Omental fat pad (tissue), 4 donors: ENCODE measurements around the gene CARNS1. TPM values are rescaled to one million over a fixed set of nuclear protein-coding genes. Genes with fewer than 3 reads are reported as not detected.

Experiments
- ATAC-seq: fragments of 150-250 bp; one replicate; pipeline ENCODE4 v1.9.1; 2016; ENCODE audit warnings: mild to moderate bottlenecking, moderate library complexity; ENCODE audit not compliant: low FRiP score
- DNase-seq: peaks from one replicate; pipeline ENCODE4 v3.0.0-alpha.2; 2019; ENCODE audit warnings: low spot score
- total RNA-seq, 4 donors: library from RNA; depleted of rRNA; stranded (reverse); fragments of >200 nt; gene quantifications; one replicate each; pipeline ENCODE4 v1.1.0, GENCODE V29; 2016
- TF ChIP-seq, protein P1 (sequence below), 3 donors: fragments of 450-650 bp; IDR thresholded peaks; one replicate each; pipeline ENCODE4 v1.5.1; 2016 to 2017; ENCODE audit warnings: antibody characterized with exemption in 3 of 3, mild to moderate bottlenecking in 3 of 3, moderate library complexity in 2 of 3

The CARNS1 gene
- total RNA-seq, 4 donors from 2014 or later: 0.47 to 42.6 (median 7.5) TPM

DNA sequence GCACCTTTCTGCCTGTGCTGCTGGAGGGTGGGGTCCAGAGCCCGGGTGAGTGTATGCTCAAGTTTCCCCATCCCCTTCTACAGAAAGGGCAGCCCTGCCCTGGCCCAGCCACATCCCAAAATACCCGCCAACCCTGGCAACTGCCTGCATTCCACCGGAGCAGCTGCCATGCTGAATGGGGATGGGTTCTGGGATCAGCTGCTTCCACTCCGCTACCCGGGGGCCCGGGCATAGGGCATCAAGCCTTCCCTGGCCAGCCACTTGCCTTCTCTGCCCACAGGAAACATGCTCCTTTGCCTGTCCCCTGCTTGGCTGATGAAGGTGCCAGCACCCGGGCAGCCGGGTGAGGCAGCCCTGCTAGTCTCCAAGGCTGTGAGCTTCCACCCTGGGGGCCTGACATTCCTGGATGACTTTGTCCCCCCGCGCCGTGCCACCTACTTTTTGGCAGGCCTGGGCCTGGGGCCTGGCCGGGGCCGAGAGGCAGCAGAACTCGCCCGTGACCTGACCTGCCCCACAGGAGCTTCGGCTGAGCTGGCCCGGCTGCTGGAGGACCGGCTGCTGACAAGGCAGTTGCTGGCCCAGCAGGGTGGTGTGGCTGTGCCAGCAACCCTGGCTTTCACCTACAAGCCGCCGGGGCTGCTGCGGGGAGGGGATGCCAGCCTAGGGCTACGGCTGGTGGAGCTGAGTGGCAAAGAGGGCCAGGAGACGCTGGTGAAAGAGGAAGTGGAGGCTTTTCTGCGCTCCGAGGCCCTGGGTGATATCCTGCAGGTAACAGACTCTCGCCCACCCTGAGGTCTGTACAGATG lies 3.2 kb downstream of the CARNS1 start:
- DNase-seq: no peak
- no peak for ATAC-seq
- TF ChIP-seq, protein P1, sequence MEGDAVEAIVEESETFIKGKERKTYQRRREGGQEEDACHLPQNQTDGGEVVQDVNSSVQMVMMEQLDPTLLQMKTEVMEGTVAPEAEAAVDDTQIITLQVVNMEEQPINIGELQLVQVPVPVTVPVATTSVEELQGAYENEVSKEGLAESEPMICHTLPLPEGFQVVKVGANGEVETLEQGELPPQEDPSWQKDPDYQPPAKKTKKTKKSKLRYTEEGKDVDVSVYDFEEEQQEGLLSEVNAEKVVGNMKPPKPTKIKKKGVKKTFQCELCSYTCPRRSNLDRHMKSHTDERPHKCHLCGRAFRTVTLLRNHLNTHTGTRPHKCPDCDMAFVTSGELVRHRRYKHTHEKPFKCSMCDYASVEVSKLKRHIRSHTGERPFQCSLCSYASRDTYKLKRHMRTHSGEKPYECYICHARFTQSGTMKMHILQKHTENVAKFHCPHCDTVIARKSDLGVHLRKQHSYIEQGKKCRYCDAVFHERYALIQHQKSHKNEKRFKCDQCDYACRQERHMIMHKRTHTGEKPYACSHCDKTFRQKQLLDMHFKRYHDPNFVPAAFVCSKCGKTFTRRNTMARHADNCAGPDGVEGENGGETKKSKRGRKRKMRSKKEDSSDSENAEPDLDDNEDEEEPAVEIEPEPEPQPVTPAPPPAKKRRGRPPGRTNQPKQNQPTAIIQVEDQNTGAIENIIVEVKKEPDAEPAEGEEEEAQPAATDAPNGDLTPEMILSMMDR (IDR thresholded peaks at IDR 0.05): no peak

DNA sequence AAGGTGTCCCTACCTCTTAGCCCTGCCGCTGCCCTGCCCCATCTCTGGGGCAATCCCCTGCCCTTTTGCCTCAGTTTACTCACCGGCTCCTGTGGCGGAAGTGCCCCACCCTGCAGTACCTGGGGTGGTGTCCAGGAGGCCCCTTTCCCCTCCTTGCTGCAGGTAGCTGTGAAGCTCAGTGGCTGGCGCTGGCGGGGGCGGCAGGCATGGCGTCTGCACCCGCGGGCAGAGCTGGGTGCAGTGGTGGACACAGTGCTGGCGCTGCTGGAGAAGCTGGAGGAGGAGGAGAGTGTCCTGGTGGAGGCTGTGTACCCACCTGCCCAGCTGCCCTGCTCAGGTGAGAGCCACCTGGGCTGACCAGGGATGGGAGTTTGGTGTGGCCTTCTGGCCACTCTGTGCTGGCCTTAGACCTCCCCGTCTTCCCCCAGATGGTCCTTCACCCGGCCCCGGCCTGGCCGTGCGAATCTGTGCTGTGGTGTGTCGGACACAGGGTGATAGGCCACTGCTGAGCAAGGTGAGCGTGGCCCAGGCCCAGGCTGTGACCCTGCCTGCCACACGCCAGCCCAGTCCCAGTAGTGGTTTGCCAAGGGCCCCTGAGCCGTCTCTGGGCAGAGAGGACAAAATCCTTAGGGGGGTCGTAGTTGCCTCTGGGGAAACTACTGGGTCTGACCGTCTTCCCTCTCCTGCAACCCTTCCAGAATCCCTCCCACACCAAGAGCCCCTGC lies 4.0 kb downstream of the CARNS1 start:
- no peak for ATAC-seq
- DNase-seq: no peak
- TF ChIP-seq, protein P1 (IDR thresholded peaks at IDR 0.05): no peak

- TF ChIP-seq, protein P1 (IDR thresholded peaks at IDR 0.05): no peak
- no peak for DNase-seq
- peak; percentile 8 for ATAC-seq
Measured at GRCh38 chr11:67420147-67420645, 4.7 kb downstream of the CARNS1 start.

- peak; percentile 86 for ATAC-seq
- DNase-seq: peak; percentile 88
- TF ChIP-seq, protein P1 (IDR thresholded peaks at IDR 0.05): no peak
Measured at GRCh38 chr11:67420646-67421429, 5.4 kb downstream of the CARNS1 start.

DNA sequence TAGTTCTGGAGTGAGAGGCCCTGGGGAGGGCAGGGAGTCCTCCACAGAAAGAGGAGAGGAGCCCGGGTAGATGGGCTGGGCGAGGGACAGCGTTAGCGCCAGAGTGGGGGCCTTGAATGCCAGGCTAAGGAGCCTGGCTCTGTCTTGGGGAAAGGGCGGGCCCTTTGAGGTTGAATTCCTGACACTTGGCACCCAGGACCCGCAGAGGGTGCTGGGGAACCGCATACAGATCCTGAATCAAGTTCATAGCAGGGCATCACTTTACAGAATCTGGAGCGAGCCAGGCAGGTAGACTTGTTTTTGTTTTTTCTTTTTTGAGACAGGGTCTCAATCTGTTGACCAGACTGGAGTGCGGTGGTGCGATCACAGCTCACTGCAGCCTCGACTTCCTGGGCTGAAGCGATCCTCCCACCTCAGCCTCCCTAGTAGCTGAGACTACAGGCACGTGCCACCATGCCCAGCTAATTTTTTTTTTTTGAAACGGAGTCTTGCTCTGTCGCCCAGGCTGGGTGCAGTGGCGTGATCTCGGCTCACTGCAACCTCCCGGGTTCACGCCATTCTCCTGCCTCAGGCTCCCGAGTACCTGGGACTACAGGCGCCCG lies 6.1 kb downstream of the CARNS1 start:
- TF ChIP-seq, protein P1 (IDR thresholded peaks at IDR 0.05): no peak
- ATAC-seq (no peak), DNase-seq (no peak)

GRCh38 chr11:67422891-67423290 lies 7.4 kb downstream of the CARNS1 start:
- DNase-seq (no peak), ATAC-seq (no peak)
- TF ChIP-seq, protein P1 (IDR thresholded peaks at IDR 0.05): no peak
